GM06990 (cell line): ENCODE results near the gene OR51B2.

Experiments
- DNase-seq: peaks from one replicate; pipeline ENCODE4 v3.0.0-alpha.2; 2011; ENCODE audit not compliant: insufficient read length; ENCODE audit errors: extremely low read depth
- H3K27me3 ChIP-seq: replicated peaks from 2 replicates; pipeline ENCODE4 v1.6.0; 2011; ENCODE audit warnings: low read length; ENCODE audit not compliant: control insufficient read depth, insufficient read depth
- H3K36me3 ChIP-seq: 2 replicates; pipeline ENCODE4 v1.5.1; 2011; ENCODE audit warnings: low read length; ENCODE audit not compliant: control insufficient read depth, insufficient read depth
- H3K4me3 ChIP-seq: replicated peaks from 2 replicates; pipeline ENCODE4 v1.5.1; 2011; ENCODE audit warnings: low read depth, mild to moderate bottlenecking, control low read depth, low read length
- CTCF ChIP-seq: IDR thresholded peaks from 2 replicates; pipeline ENCODE4 v1.5.1; 2011; ENCODE audit warnings: low read length, control low read depth, mild to moderate bottlenecking, inconsistent platforms; ENCODE audit not compliant: insufficient read depth, poor library complexity, severe bottlenecking

Gene OR51B2

GRCh38 chr11:5279471-5280090, 44.5 kb downstream of the OR51B2 start:
- Histone ChIP-seq H3K27me3 (no peaks in the 10 kb centered on the region), H3K4me3 (no peak overlapping the region), H3K36me3 (no peaks in the 10 kb centered on the region)
- no peak for TF ChIP-seq CTCF
- DNase-seq = no peak

- DNase-seq = no peak
- Histone ChIP-seq H3K4me3 (no peak overlapping the region), H3K36me3 (no peaks in the 10 kb centered on the region), H3K27me3 (no peaks in the 10 kb centered on the region)
- TF ChIP-seq CTCF = no peak
These were observed 46.2 kb downstream of the OR51B2 start for GRCh38 chr11:5277807-5278382.

- no peak for TF ChIP-seq CTCF
- Histone ChIP-seq H3K36me3 (no peaks in the 10 kb centered on the region), H3K4me3 (no peak overlapping the region), H3K27me3 (no peaks in the 10 kb centered on the region)
- DNase-seq = no peak
These were observed 47.4 kb downstream of the OR51B2 start for GRCh38 chr11:5276697-5277096.

- H3K27me3 ChIP-seq = no peaks in the 10 kb centered on the region
- no peaks in the 10 kb centered on the region for H3K36me3 ChIP-seq
- H3K4me3 ChIP-seq = no peak overlapping the region
- TF ChIP-seq CTCF = no peak
- no peak for DNase-seq
These were observed 48.6 kb downstream of the OR51B2 start for GRCh38 chr11:5275369-5276110.

- H3K27me3 ChIP-seq = no peaks in the 10 kb centered on the region; the same call in 1 of the 2 replicates
These were observed 49.7 kb downstream of the OR51B2 start for GRCh38 chr11:5274395-5274794.

More at GRCh38 chr11:5274395-5274794, 49.7 kb downstream of the OR51B2 start:
- no peak for DNase-seq
- TF ChIP-seq CTCF = no peak
- no peaks in the 10 kb centered on the region for H3K36me3 ChIP-seq
- H3K4me3 ChIP-seq = no peak overlapping the region
